H9 (cell line): ENCODE results near the gene NGF. TPM values are rescaled to one million over a fixed set of nuclear protein-coding genes. Genes with fewer than 3 reads are reported as not detected.

ENCODE experiments used
- DNase-seq: peaks from one replicate; pipeline ENCODE4 v3.0.0-alpha.2; 2017
- H2AFZ ChIP-seq: one replicate; pipeline ENCODE4 v1.6.1; 2013; ENCODE audit warnings: mild to moderate bottlenecking, low read length, control low read depth, moderate library complexity
- H2AK5ac ChIP-seq: 2 replicates; pipeline ENCODE4 v1.6.1; 2013; ENCODE audit warnings: low read length, control low read depth, mixed read lengths; ENCODE audit not compliant: insufficient read length
- H2BK120ac ChIP-seq: one replicate; pipeline ENCODE4 v1.6.1; 2013; ENCODE audit warnings: low read depth, mild to moderate bottlenecking, low read length, control low read depth, inconsistent platforms; ENCODE audit not compliant: poor library complexity, severe bottlenecking
- H2BK12ac ChIP-seq: 2 replicates; pipeline ENCODE4 v1.6.1; 2013; ENCODE audit warnings: low read length, control low read depth, mixed read lengths, low read depth; ENCODE audit not compliant: insufficient read length
- H2BK15ac ChIP-seq: 2 replicates; pipeline ENCODE4 v1.6.1; 2013; ENCODE audit warnings: low read depth, low read length, control low read depth
- H2BK20ac ChIP-seq: one replicate; pipeline ENCODE4 v1.6.1; 2013; ENCODE audit warnings: low read depth, mild to moderate bottlenecking, low read length, control low read depth, inconsistent platforms; ENCODE audit not compliant: poor library complexity, severe bottlenecking
- H2BK5ac ChIP-seq: 2 replicates; pipeline ENCODE4 v1.6.1; 2013; ENCODE audit warnings: low read length, control low read depth, mixed read lengths; ENCODE audit not compliant: insufficient read length
- H3K14ac ChIP-seq: 2 replicates; pipeline ENCODE4 v1.6.1; 2013; ENCODE audit warnings: low read length, control low read depth; ENCODE audit not compliant: insufficient read depth
- H3K18ac ChIP-seq: 2 replicates; pipeline ENCODE4 v1.6.1; 2013; ENCODE audit warnings: low read depth, mild to moderate bottlenecking, mixed read lengths, low read length, control low read depth; ENCODE audit not compliant: insufficient read length
- H3K23ac ChIP-seq: 2 replicates; pipeline ENCODE4 v1.6.1; 2013; ENCODE audit warnings: low read length, control low read depth, mixed read lengths, low read depth; ENCODE audit not compliant: insufficient read length
- H3K23me2 ChIP-seq: 2 replicates; pipeline ENCODE4 v1.6.1; 2013; ENCODE audit warnings: low read depth, mild to moderate bottlenecking, mixed read lengths, low read length, control low read depth; ENCODE audit not compliant: insufficient read length, poor library complexity, severe bottlenecking
- H3K27ac ChIP-seq: 2 replicates; pipeline ENCODE4 v1.5.1; 2013; ENCODE audit warnings: low read length, control low read depth, mixed read lengths, low read depth; ENCODE audit not compliant: insufficient read length
- H3K27me3 ChIP-seq: 2 replicates; pipeline ENCODE4 v1.6.1; 2013; ENCODE audit warnings: low read length, control low read depth, inconsistent platforms; ENCODE audit not compliant: insufficient read depth
- H3K4ac ChIP-seq: 2 replicates; pipeline ENCODE4 v1.6.1; 2013; ENCODE audit warnings: low read depth, mild to moderate bottlenecking, control low read depth, inconsistent platforms, low read length, moderate library complexity
- H3K4me1 ChIP-seq: 2 replicates; pipeline ENCODE4 v1.6.1; 2013; ENCODE audit warnings: low read length, control low read depth, inconsistent platforms; ENCODE audit not compliant: insufficient read depth
- H3K4me2 ChIP-seq: 2 replicates; pipeline ENCODE4 v1.6.1; 2013; ENCODE audit warnings: low read length, control low read depth, mixed read lengths; ENCODE audit not compliant: insufficient read length, insufficient read depth
- H3K56ac ChIP-seq: 2 replicates; pipeline ENCODE4 v1.6.1; 2013; ENCODE audit warnings: low read depth, mild to moderate bottlenecking, mixed read lengths, low read length, control low read depth; ENCODE audit not compliant: insufficient read length
- H3K79me1 ChIP-seq: 2 replicates; pipeline ENCODE4 v1.6.1; 2013; ENCODE audit warnings: low read depth, mild to moderate bottlenecking, moderate library complexity, low read length, control low read depth, inconsistent platforms; ENCODE audit not compliant: insufficient read depth, poor library complexity, severe bottlenecking
- H3K79me2 ChIP-seq: 2 replicates; pipeline ENCODE4 v1.6.1; 2013; ENCODE audit warnings: low read length, control low read depth, inconsistent platforms; ENCODE audit not compliant: insufficient read depth
- H3K9ac ChIP-seq: 2 replicates; pipeline ENCODE4 v1.6.1; 2013; ENCODE audit warnings: low read length, control low read depth, mixed read lengths; ENCODE audit not compliant: insufficient read length; ENCODE audit errors: extremely low read depth
- H3K9me3 ChIP-seq: one replicate; pipeline ENCODE4 v1.6.1; 2013; ENCODE audit warnings: low read depth, low read length, inconsistent platforms; ENCODE audit not compliant: control insufficient read depth
- H3T11ph ChIP-seq: one replicate; pipeline ENCODE4 v1.6.1; 2013; ENCODE audit warnings: mild to moderate bottlenecking, low read length, control low read depth, inconsistent platforms
- H4K20me1 ChIP-seq: one replicate; pipeline ENCODE4 v1.6.1; 2013; ENCODE audit not compliant: control insufficient read depth, insufficient read length, insufficient read depth
- H4K5ac ChIP-seq: 2 replicates; pipeline ENCODE4 v1.6.1; 2013; ENCODE audit warnings: low read depth, mild to moderate bottlenecking, mixed read lengths, low read length, control low read depth; ENCODE audit not compliant: insufficient read length
- H4K8ac ChIP-seq: replicated peaks from 2 replicates; pipeline ENCODE4 v1.6.1; 2013; ENCODE audit warnings: low read length, control low read depth, mixed read lengths, low read depth; ENCODE audit not compliant: insufficient read length
- H4K91ac ChIP-seq: 2 replicates; pipeline ENCODE4 v1.6.1; 2013; ENCODE audit warnings: low read depth, mild to moderate bottlenecking, moderate library complexity, mixed read lengths, low read length, control low read depth; ENCODE audit not compliant: insufficient read length
- H3K27ac Mint-ChIP-seq, 3 experiments: 2 replicates in 2 of 3; 3 replicates in 1 of 3; pipeline ENCODE4 v1.8.0; 2020 to 2021; ENCODE audit warnings: mixed read lengths in 3 of 3, mild to moderate bottlenecking in 1 of 3, moderate library complexity in 1 of 3
- H3K27me3 Mint-ChIP-seq: 2 replicates; pipeline ENCODE4 v1.8.0; 2021; ENCODE audit warnings: low read depth, mild to moderate bottlenecking, moderate library complexity, mixed read lengths
- H3K36me3 Mint-ChIP-seq, 3 experiments: 2 replicates in 2 of 3; 3 replicates in 1 of 3; pipeline ENCODE4 v1.8.0; 2020 to 2021; ENCODE audit warnings: low read depth in 3 of 3, mixed read lengths in 3 of 3; ENCODE audit not compliant: insufficient read depth in 1 of 3
- H3K4me1 Mint-ChIP-seq, 2 experiments: 2 replicates each; pipeline ENCODE4 v1.8.0; 2020; ENCODE audit warnings: mixed read lengths in 2 of 2
- H3K4me3 Mint-ChIP-seq, 2 experiments: 2 replicates in 1 of 2; 3 replicates in 1 of 2; pipeline ENCODE4 v1.8.0; 2020 to 2021; ENCODE audit warnings: mild to moderate bottlenecking in 2 of 2, mixed read lengths in 2 of 2, moderate library complexity in 1 of 2
- H3K9me3 Mint-ChIP-seq, 2 experiments: 2 replicates in 1 of 2; 3 replicates in 1 of 2; pipeline ENCODE4 v1.8.0; 2020; ENCODE audit warnings: mild to moderate bottlenecking in 2 of 2, mixed read lengths in 2 of 2, moderate library complexity in 1 of 2
- CTCF ChIP-seq: fragments of 200-600 bp; sonication (generic); conservative IDR thresholded peaks from 3 replicates; pipeline ENCODE4 v1.8.0; 2021; ENCODE audit warnings: antibody characterized with exemption, mild to moderate bottlenecking
- WGBS: extraction: QIAGEN DNeasy Blood & Tissue Kit; methylation state at CpG from one replicate; pipeline ENCODE4 v1.1.7; 2013; ENCODE audit warnings: missing lambda C conversion rate, low lambda C conversion rate, mixed read lengths; ENCODE audit not compliant: insufficient read length; ENCODE audit errors: extremely low coverage; 5-methylcytosine and 5-hydroxymethylcytosine counted together
- total RNA-seq: library from RNA; stranded (reverse); gene quantifications from 2 replicates; pipeline ENCODE4 v1.2.1, GENCODE V29; 2021

Gene NGF
- total RNA-seq, 1 experiment from 2014 or later, result 0.22 TPM

GRCh38 chr1:115301438-115302020, 36.5 kb downstream of the NGF start:
- Histone ChIP-seq H3K56ac (no peak overlapping the region), H2AK5ac (no peak overlapping the region), H3K9ac (no peak overlapping the region), H2BK5ac (no peak overlapping the region), H3K79me1 (no peaks in the 10 kb centered on the region), H2BK20ac (no peak overlapping the region), H4K5ac (no peak overlapping the region), H4K8ac (no peak overlapping the region), H3K27ac (no peak overlapping the region), H3K79me2 (0 out of 2 replicates have a peak, but pooled peaks cover 2% of the 10 kb centered on the region), H3K14ac (no peak overlapping the region), H4K20me1 (no peaks in the 10 kb centered on the region), H2BK120ac (no peak overlapping the region), H3K18ac (no peak overlapping the region), H3K4me2 (no peak overlapping the region), H3K23ac (no peak overlapping the region), H3K4ac (no peak overlapping the region), H3T11ph (no peak overlapping the region), H3K27me3 (no peaks in the 10 kb centered on the region), H2BK12ac (no peak overlapping the region), H3K9me3 (no peaks in the 10 kb centered on the region), H3K4me1 (peaks cover 6% of the 10 kb centered on the region; the same call in 1 of the 2 replicates), H4K91ac (no peak overlapping the region), H3K23me2 (no peaks in the 10 kb centered on the region), H2BK15ac (no peak overlapping the region), H2AFZ (no peak overlapping the region)
- TF ChIP-seq CTCF, result no peak
- no peaks in the 10 kb centered on the region; a peak in 1 of 7 replicates for H3K36me3 Mint-ChIP-seq
- peaks cover 30 to 41% of the 10 kb centered on the region in 2 experiments for H3K4me1 Mint-ChIP-seq
- WGBS, result no CpG with 5 or more reads among the region's 8 CpGs
- no peak overlapping the region; a peak in 1 of 7 replicates for H3K27ac Mint-ChIP-seq
- H3K9me3 Mint-ChIP-seq, result peaks cover 0 to 3% of the 10 kb centered on the region in 2 experiments; a peak in 1 of 5 replicates
- no peaks in the 10 kb centered on the region; the same call in 1 of the 2 replicates for H3K27me3 Mint-ChIP-seq
- no peak overlapping the region for H3K4me3 Mint-ChIP-seq
- DNase-seq, result no peak
